NOMO-1 (cell line): Measurements from ENCODE around the gene MAEA.

Experiments
- DNase-seq, 2 experiments: peaks; one replicate each; lab custom pipeline; 2025; ENCODE audit not compliant: unreplicated experiment in 2 of 2; lab: John Stamatoyannopoulos, UW

Gene MAEA

DNA sequence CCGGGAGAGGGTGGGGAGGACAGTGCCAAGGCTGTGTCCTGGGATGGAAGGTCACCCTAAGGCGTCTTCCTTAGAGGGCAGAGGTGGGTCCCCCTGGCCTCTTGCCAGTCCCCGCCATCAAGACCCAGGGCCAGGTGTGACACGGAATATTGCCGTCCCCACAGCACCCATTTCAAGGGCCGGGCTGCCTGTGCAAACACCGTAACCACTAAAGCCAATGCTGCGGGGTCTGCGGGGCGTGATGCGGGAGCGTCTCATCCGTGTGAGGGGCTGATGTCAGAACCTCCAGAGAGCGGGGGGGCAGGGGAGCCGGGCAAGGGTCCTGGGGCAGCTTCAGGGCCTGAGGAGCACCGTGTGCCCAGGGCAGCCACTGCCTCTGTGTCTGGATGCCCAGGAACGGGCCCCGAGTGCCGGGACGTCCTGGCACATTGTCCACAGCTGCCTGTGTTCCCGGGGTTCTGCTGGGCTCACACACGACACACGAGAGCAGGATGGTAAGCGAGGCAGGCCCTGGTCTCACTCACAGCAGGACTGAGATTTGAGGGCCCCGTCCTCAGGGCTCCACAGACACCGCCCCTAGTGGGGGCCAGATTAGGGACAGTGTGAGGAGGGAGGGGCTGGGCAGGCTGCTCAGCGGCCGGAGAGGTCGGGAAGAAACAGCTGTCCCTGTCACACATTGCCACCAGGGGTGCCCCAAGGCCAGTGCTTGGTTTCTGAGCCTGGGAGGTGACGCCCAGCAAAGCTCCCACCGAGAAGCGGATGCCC lies 87.3 kb downstream of the MAEA start:
- DNase-seq: no peak

- DNase-seq: no peak
Observed at GRCh38 chr4:1377606-1378261, 88.0 kb downstream of the MAEA start.

GRCh38 chr4:1378559-1379231 lies 89.0 kb downstream of the MAEA start:
- DNase-seq: no peak

DNA sequence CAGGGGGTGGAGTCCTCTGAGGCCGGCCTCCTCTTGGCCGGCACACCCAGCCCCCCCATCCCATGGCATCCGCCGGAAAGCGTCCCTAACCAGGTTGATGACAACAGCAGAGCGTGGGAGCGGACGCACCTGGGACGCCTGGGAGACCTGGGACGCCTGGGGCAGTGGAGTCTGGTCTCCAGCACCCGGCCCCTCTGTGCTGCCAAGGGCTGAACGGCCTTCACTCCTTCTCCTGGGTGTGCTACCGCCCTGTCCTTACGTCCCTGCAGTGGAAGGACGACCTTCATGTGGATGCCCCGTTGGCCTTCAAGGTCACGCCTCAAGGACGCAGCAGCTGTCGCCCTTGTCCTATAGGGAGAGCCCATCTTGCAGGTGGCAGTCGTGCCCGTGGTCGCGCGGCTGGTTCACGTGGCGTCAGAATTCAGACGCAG lies 89.7 kb downstream of the MAEA start:
- DNase-seq: no peak

DNA sequence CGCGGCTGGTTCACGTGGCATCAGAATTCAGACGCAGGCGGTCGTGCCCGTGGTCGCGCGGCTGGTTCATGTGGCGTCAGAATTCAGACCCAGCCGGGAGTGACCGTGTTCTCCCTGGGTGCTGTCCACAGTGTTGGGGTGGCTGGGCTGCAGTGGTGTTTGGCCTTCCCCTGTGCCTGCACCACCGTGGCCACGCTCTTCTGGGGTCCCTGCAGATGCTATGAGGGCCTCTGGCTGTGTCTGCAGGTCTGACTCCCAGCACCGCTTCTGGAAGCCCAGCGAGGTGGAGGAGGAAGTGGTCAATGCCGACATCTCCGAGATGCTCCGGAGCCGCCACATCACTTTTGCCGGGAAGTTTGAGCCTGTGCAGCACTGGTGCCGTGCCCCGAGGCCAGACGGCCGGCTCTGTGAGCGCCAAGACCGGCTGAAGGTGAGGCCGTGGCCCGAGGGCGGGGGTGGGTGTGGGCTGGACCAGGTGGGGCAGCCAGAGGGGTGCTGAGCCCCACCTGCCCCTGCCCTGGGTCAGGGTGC lies 90.2 kb downstream of the MAEA start:
- no peak for DNase-seq

GRCh38 chr4:1380368-1381151 lies 90.9 kb downstream of the MAEA start:
- no peak for DNase-seq

DNA sequence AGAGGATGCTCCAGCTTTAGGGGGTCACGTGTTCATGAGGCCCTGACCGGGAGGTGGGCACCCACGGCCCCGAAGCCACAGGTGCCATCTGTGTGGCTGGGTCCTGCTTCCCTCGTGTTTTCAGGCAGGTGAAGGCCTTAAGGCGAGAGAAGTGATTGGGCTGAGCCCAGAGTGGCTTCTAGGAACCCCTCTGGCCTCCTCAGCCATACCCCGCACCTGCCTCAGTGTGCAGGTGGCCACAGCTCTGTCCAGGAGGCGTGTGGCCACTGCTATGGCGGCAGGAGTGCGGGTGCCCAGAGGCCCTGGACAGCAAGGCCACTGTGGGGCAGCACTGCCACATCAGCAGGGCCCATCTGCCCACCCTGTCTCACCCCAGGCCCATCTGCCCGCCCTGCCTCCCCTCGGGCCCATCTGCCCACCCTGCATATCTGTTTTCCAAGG lies 91.5 kb downstream of the MAEA start:
- no peak for DNase-seq

GRCh38 chr4:1381944-1382541 lies 92.4 kb downstream of the MAEA start:
- DNase-seq: no peak

DNA sequence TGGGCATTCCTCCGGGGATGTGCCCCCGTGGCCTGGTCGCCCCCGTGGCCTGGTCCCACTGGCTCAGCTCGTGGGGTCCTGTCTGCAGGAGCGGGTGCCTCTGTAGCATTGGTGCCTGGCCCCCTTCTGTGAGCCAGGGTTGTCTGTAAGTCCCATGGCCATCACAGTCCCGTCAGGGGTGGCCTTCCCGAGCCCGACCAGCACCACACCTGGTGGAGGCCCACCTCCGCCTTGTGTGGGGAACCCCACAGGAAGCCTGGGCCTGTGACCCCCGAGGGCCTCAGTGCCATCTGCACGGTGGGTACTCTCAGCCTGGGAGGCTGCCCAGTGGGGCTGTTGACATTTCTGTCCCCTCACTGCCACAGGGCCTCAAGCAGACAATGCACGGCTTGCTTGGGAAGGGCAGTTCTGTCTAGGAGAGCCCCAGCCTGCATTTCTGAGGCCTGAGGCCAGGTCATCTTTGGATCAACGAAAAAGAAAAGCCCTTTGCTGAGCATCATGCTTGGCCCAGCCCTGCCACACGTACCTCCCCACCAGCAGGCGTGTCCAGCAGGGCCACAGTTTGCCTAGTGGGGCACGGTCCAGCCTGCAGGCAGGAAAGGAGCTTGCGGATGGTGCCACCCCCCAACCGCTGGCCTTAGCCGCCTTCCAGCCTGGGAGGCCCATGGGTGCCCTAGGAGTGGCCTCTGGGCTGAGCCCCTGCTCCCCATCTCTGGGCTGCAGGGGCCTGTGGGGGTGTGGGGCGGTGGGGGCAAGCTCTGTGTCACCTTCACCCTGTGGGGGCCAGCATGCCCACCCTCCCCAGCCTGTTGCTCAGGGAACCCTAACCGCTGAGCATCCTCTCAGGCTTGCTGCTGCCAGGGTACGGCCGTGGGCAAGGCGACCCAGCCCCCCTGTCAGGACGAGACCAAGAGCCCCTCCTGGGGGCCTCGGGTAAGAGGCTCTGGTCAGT lies 93.4 kb downstream of the MAEA start:
- DNase-seq: no peak

GRCh38 chr4:1383728-1384591 lies 94.3 kb downstream of the MAEA start:
- no peak for DNase-seq

GRCh38 chr4:1384675-1385372 lies 95.1 kb downstream of the MAEA start:
- DNase-seq: no peak

DNA sequence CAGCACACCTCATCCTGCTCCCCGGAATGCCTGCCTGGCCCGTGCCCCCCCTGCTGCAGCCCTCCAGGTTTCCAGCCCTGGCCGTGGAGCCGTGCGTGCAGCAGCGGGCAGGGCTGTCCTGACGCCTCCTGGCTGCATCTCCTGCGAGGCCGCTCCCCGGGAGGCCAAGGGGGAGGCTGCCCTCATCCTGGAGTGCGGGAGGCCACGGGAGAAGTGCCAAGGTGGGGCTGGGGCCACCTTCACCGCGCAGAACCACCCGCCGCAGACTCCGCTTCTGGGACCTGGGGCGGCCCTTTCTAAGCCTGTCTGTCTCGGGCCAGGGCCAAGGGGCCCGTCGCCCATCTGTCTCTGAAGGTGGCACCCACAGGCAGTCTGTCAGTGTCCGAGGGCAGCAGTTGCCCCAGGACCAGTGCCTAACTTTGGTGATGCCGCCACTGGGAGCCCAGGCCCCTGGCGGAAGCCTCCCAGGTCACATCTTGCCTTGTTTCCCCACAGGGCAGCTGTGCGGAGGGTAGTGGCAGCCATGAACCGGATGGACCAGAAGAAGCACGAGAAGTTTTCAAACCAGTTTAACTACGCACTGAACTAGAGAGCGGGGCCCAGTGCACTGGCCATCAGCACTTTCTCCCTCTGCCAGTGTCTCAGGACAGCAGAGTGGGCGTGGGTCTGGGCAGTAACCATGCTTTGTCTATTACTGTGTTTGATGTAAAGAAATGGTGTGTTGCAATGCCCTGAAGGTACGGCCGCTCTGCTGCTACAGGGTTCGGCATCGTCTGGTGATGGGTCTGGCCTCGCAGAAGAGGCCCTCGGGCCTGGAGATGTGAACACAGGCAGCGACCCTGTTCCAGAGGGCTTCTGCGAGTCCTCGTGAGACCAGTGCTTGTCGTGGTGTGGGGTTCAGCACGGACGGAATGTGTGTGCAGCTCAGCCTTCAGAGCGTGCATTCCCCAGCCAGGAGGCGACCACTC lies 96.0 kb downstream of the MAEA start:
- no peak for DNase-seq
